ENCODE measurements around the gene CCDC97.

- TF ChIP-seq CTCF (IDR thresholded peaks at IDR 0.05) (no peak), EP300 (IDR thresholded peaks at IDR 0.05) (no peak), POLR2A (IDR thresholded peaks at IDR 0.05) (no peak), POLR2AphosphoS5 (IDR thresholded peaks at IDR 0.05) (no peak)
Observed at GRCh38 chr19:41362143-41362847, 52.3 kb downstream of the CCDC97 start.

Measured in sigmoid colon (tissue), 4 donors.